GM12878 (cell line): Measurements from ENCODE around the gene WSCD2. TPM values are rescaled to one million over a fixed set of nuclear protein-coding genes. Genes with fewer than 3 reads are reported as not detected.

Source experiments
- ATAC-seq: fragments of 200-7000 bp; cut with Tn5 transposase; 3 replicates; pipeline ENCODE4 v1.9.1; 2020; ENCODE audit warnings: mild to moderate bottlenecking, moderate library complexity
- BruUV-seq: library from RNA; stranded (reverse); fragments of 400-500 nt; replicated peaks from 2 replicates; lab custom pipeline; 2021; lab: Mats Ljungman, UMichigan
- CTCF ChIA-PET: fragments of 300-600 bp; sonication (Branson Sonifier 250); formaldehyde crosslinking; extraction: SDS; loops from one replicate; lab custom pipeline; 2021; ENCODE audit warnings: inconsistent platforms; lab: Yijun Ruan, JAX
- POLR2A ChIA-PET: fragments of 350-600 bp; formaldehyde crosslinking; extraction: SDS; loops from one replicate; lab custom pipeline; 2021; ENCODE audit warnings: inconsistent platforms; lab: Charles Lee
- RAD21 ChIA-PET: fragments of 300-600 bp; sonication (Branson Sonifier 250); formaldehyde crosslinking; loops from one replicate; lab custom pipeline; 2023; ENCODE audit warnings: antibody characterized with exemption; ENCODE audit not compliant: unreplicated experiment; lab: Charles Lee
- SMC1A ChIA-PET: fragments of 300-600 bp; sonication (Branson Sonifier 250); formaldehyde crosslinking; loops from one replicate; lab custom pipeline; 2023; ENCODE audit not compliant: unreplicated experiment, uncharacterized antibody; lab: Charles Lee
- DNase-seq: peaks from one replicate; pipeline ENCODE4 v3.0.0-alpha.2; 2011; ENCODE audit warnings: low read depth, low spot score
- FAIRE-seq: peaks from 3 replicates; lab custom pipeline; 2011; peaks lifted over from hg19 to GRCh38; lab: Jason Lieb, UNC
- H2AFZ ChIP-seq: 2 replicates; pipeline ENCODE4 v1.6.0; 2011; ENCODE audit warnings: low read depth, low read length, control low read depth; ENCODE audit not compliant: control insufficient read depth
- H3K27ac ChIP-seq: 2 replicates; pipeline ENCODE4 v1.5.1; 2011; ENCODE audit warnings: control low read depth; ENCODE audit not compliant: control insufficient read depth, insufficient read depth
- H3K27me3 ChIP-seq, 2 experiments: replicated peaks in 1 of 2; 2 replicates each; pipeline versions ENCODE4 v1.6.0 to v1.6.1; 2011; ENCODE audit warnings: low read length in 1 of 2; ENCODE audit not compliant: control insufficient read depth in 2 of 2, insufficient read depth in 2 of 2
- H3K36me3 ChIP-seq, 2 experiments: 2 replicates each; pipeline ENCODE4 v1.5.1; 2011; ENCODE audit warnings: low read length in 1 of 2; ENCODE audit not compliant: control insufficient read depth in 2 of 2, insufficient read depth in 2 of 2
- H3K4me1 ChIP-seq: 2 replicates; pipeline ENCODE4 v1.6.1; 2011; ENCODE audit warnings: mild to moderate bottlenecking, low read length, moderate library complexity, mixed read lengths; ENCODE audit not compliant: control insufficient read depth, insufficient read depth
- H3K4me2 ChIP-seq: 2 replicates; pipeline ENCODE4 v1.6.0; 2011; ENCODE audit warnings: control low read depth; ENCODE audit not compliant: control insufficient read depth, insufficient read depth
- H3K4me3 ChIP-seq: fragments of 200-600 bp; sonication (generic); 2 replicates; pipeline ENCODE4 v1.5.1; 2016
- H3K79me2 ChIP-seq: 2 replicates; pipeline ENCODE4 v1.6.0; 2011; ENCODE audit warnings: low read length; ENCODE audit not compliant: control insufficient read depth, insufficient read depth
- H3K9ac ChIP-seq: 2 replicates; pipeline ENCODE4 v1.8.0; 2011; ENCODE audit warnings: low read length, control low read depth, mixed read lengths; ENCODE audit not compliant: control insufficient read depth, insufficient read depth
- H3K9me3 ChIP-seq: replicated peaks from 3 replicates; pipeline ENCODE4 v1.5.1; 2011; ENCODE audit warnings: mild to moderate bottlenecking, low read length; ENCODE audit not compliant: control insufficient read depth, insufficient read depth
- H4K20me1 ChIP-seq: 2 replicates; pipeline ENCODE4 v1.6.0; 2011; ENCODE audit not compliant: control insufficient read depth, insufficient read depth
- ESRRA ChIP-seq: IDR thresholded peaks from 2 replicates; pipeline ENCODE4 v1.6.1; 2012; ENCODE audit warnings: mild to moderate bottlenecking, low read length, improper control_type of control experiment
- GABPA ChIP-seq: IDR thresholded peaks from 2 replicates; pipeline ENCODE4 v1.6.1; 2014; ENCODE audit warnings: antibody characterized with exemption, low read depth, mild to moderate bottlenecking, inconsistent platforms
- GATAD2B ChIP-seq: fragments of 450-650 bp; conservative IDR thresholded peaks from 2 replicates; pipeline ENCODE4 v1.6.1; 2017; ENCODE audit warnings: low read depth, mild to moderate bottlenecking, moderate library complexity
- IKZF1 ChIP-seq: fragments of 450-650 bp; conservative IDR thresholded peaks from 2 replicates; pipeline ENCODE4 v1.6.1; 2017; ENCODE audit warnings: antibody characterized with exemption, mild to moderate bottlenecking
- KDM1A ChIP-seq: fragments of 200-600 bp; sonication (generic); IDR thresholded peaks from 2 replicates; pipeline ENCODE4 v1.6.1; 2016; ENCODE audit warnings: borderline replicate concordance
- NBN ChIP-seq: fragments of 450-650 bp; IDR thresholded peaks from 2 replicates; pipeline ENCODE4 v1.6.1; 2016
- NR2C2 ChIP-seq: IDR thresholded peaks from 2 replicates; pipeline ENCODE4 v1.6.1; 2011; ENCODE audit warnings: borderline replicate concordance, low read depth; ENCODE audit not compliant: control insufficient read depth, insufficient read length
- REST ChIP-seq: IDR thresholded peaks from 2 replicates; pipeline ENCODE4 v1.6.1; 2012; ENCODE audit warnings: mild to moderate bottlenecking, low read depth, low read length
- SREBF2 ChIP-seq: IDR thresholded peaks from 2 replicates; pipeline ENCODE4 v1.6.1; 2012; ENCODE audit warnings: mild to moderate bottlenecking, low read length
- TAF1 ChIP-seq: IDR thresholded peaks from 2 replicates; pipeline ENCODE4 v1.6.1; 2011; ENCODE audit warnings: mild to moderate bottlenecking, low read depth, low read length, borderline replicate concordance
- TCF12 ChIP-seq: IDR thresholded peaks from 2 replicates; pipeline ENCODE4 v1.6.1; 2011; ENCODE audit warnings: low read depth, mild to moderate bottlenecking, low read length
- TCF3 ChIP-seq: IDR thresholded peaks from 2 replicates; pipeline ENCODE4 v1.6.1; 2012; ENCODE audit warnings: low read depth, mild to moderate bottlenecking, low read length, borderline replicate concordance; ENCODE audit not compliant: insufficient read depth
- ZNF687 ChIP-seq: fragments of 450-650 bp; IDR thresholded peaks from 2 replicates; pipeline ENCODE4 v1.6.1; 2017; ENCODE audit warnings: mild to moderate bottlenecking, moderate library complexity
- ZSCAN29 ChIP-seq: fragments of 450-650 bp; IDR thresholded peaks from 2 replicates; pipeline ENCODE4 v1.6.1; 2017; ENCODE audit warnings: mild to moderate bottlenecking, moderate library complexity
- WGBS: methylation state at CpG from one replicate; pipeline ENCODE4 v1.1.6; 2016; ENCODE audit warnings: low lambda C conversion rate; ENCODE audit not compliant: insufficient replicate concordance, insufficient coverage; ENCODE audit errors: missing lambda C conversion rate; 5-methylcytosine and 5-hydroxymethylcytosine counted together
- in situ Hi-C: fragments of 300-500 bp; cut with MboI; formaldehyde crosslinking; loops from 9 replicates; pipeline ENCODE4 v1.14.3; 2018; ENCODE audit warnings: mixed read lengths
- intact Hi-C: fragments of 100-400 bp; cut with micrococcal nuclease; formaldehyde crosslinking; loops from one replicate; pipeline ENCODE4 v1.14.2; 2022; ENCODE audit not compliant: unreplicated experiment
- polyA plus RNA-seq, 11 experiments: library from polyadenylated mRNA; depleted of rRNA in 4 of 11; unstranded in 6 of 11; stranded (reverse) in 5 of 11; fragments of >200 nt; fragmentation: Nextera tagmentation in 4 of 11; fragmentation: Illumina TruSeq in 1 of 11; extraction: Ambion mirVana in 4 of 11; extraction: Trizol in 1 of 11; gene quantifications; 1 replicate in 1 of 11; 2 replicates in 10 of 11; pipeline versions ENCODE4 v1.2.1 to v1.2.3, GENCODE V29; 2011 to 2016; ENCODE audit warnings: inconsistent platforms in 2 of 11, missing spikeins in 2 of 11, low read depth in 1 of 11
- total RNA-seq, 4 experiments: library from RNA; depleted of rRNA in 3 of 4; stranded (reverse); fragments of >200 nt in 3 of 4; fragmentation: Illumina TruSeq in 1 of 4; extraction: Trizol in 1 of 4; gene quantifications; 2 replicates each; pipeline versions ENCODE4 v1.2.1 to v1.2.3, GENCODE V29; 2013 to 2021
- TF ChIP-seq, protein P1 (sequence below): fragments of 450-650 bp; formaldehyde crosslinking; IDR thresholded peaks from 2 replicates; pipeline ENCODE4 v1.5.0; 2022; ENCODE audit warnings: mild to moderate bottlenecking, missing genetic modification characterization

WSCD2 gene
- total and polyA plus RNA-seq, 10 of the 15 experiments (the other 5 are each of a cell fraction or from before 2014, with no cell fraction given) = 0.41 TPM; not detected in 9

DNA sequence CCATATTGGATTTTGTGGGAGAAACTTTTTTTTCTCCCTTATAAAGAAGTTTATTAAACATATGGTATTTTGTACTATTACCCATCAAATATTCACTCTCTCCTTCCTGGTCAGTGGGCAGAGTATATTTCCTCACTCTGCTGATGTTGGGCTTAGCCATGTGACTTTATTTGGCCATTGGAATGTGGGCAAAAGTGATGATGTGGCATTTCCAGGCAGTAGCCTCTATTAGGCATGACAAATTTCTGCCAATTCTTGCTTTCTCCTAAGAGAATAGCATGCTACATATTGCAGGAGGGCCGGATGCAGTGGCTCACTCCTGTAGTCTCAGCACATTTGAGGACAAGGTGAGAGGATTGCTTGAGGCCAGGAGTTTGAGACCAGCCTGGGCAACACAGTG is 24.4 kb upstream of the WSCD2 start:
- Histone ChIP-seq H3K9me3 (no peaks in the 10 kb centered on the region), H3K4me1 (no peaks in the 10 kb centered on the region; the same call in 1 of the 2 replicates), H3K4me2 (no peak overlapping the region), H3K79me2 (no peaks in the 10 kb centered on the region), H3K27me3 (no peaks in the 10 kb centered on the region), H4K20me1 (no peaks in the 10 kb centered on the region), H2AFZ (no peak overlapping the region), H3K4me3 (no peak overlapping the region), H3K9ac (no peak overlapping the region), H3K36me3 (no peaks in the 10 kb centered on the region), H3K27ac (no peak overlapping the region)
- intact Hi-C loops = loop anchor here (5.0 to 10.0 kb wide), 2 partner anchors 88 to 350 kb away; no protein-coding TSS in a partner anchor
- ChIA-PET SMC1A (no interaction called here), RAD21 (no interaction called here), POLR2A (no interaction called here), CTCF (no interaction called here)
- WGBS = 0% methylated on average over 1 of the region's 1 CpG
- in situ Hi-C loops = no loop called here
- DNase-seq = no peak
- ATAC-seq = no peak
- BruUV-seq = no TSS peak
- no peak for FAIRE-seq
- no peak for TF ChIP-seq TCF3
- TF ChIP-seq GATAD2B = no peak
- no peak for TF ChIP-seq IKZF1
- no peak for TF ChIP-seq KDM1A
- TF ChIP-seq ESRRA = no peak
- no peak for TF ChIP-seq REST
- TF ChIP-seq, protein P1, sequence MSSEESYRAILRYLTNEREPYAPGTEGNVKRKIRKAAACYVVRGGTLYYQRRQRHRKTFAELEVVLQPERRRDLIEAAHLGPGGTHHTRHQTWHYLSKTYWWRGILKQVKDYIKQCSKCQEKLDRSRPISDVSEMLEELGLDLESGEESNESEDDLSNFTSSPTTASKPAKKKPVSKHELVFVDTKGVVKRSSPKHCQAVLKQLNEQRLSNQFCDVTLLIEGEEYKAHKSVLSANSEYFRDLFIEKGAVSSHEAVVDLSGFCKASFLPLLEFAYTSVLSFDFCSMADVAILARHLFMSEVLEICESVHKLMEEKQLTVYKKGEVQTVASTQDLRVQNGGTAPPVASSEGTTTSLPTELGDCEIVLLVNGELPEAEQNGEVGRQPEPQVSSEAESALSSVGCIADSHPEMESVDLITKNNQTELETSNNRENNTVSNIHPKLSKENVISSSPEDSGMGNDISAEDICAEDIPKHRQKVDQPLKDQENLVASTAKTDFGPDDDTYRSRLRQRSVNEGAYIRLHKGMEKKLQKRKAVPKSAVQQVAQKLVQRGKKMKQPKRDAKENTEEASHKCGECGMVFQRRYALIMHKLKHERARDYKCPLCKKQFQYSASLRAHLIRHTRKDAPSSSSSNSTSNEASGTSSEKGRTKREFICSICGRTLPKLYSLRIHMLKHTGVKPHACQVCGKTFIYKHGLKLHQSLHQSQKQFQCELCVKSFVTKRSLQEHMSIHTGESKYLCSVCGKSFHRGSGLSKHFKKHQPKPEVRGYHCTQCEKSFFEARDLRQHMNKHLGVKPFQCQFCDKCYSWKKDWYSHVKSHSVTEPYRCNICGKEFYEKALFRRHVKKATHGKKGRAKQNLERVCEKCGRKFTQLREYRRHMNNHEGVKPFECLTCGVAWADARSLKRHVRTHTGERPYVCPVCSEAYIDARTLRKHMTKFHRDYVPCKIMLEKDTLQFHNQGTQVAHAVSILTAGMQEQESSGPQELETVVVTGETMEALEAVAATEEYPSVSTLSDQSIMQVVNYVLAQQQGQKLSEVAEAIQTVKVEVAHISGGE (CRISPR knock-in tag) = no peak
- no peak for TF ChIP-seq GABPA
- no peak for TF ChIP-seq TCF12
- TF ChIP-seq SREBF2 = no peak
- no peak for TF ChIP-seq ZNF687
- no peak for TF ChIP-seq ZSCAN29
- TF ChIP-seq NBN = no peak
- no peak for TF ChIP-seq NR2C2
- TF ChIP-seq TAF1 = no peak
